NCI-H2029 (cell line): ENCODE data around the gene MNX1.

Experiments
- DNase-seq: peaks from one replicate; lab custom pipeline; 2025; lab: John Stamatoyannopoulos, UW

Gene MNX1

DNA sequence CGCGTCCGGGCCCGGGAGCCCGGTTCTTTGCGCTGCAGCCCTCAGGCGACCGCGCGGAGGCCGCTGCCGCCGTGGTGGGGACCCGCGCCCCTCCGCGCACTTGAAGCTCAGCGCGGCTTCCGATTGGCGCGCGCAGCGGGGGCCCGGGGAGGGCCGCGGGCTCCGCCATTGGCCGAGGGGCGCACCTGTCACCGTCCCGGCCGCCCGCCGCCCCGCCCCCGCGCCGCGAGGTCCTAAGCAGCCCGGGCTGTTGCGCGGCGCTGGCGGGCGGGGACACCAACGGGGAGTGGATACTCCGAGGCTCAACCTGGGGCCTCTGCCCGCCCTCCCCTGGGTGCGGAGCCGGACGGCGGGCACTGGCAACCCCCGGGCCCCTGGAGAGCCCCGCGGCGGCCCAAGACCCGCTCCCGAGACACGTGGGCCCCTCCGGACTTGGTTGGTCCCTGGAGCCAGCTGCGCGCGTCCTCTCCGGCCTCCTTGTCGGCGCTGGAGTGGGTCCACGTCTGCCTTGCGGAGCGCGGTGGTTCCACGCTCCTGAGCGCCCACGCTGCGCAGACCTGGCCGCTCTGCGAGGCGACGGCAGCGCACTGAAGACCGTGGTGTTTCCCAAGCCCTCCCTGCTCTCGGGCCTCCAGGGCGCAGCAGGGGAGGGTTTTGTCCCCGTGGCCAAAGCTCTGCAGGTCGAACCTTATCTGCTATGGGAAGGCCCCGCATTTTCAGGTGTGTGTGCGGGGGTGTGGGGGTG is at the start of gene MNX1:
Gene MNX1 (minus strand): TSS at position 76 of the 745 bp plus-strand sequence. CDS start 313 bp downstream, outside the sequence.
- peak; percentile 87 for DNase-seq

DNA sequence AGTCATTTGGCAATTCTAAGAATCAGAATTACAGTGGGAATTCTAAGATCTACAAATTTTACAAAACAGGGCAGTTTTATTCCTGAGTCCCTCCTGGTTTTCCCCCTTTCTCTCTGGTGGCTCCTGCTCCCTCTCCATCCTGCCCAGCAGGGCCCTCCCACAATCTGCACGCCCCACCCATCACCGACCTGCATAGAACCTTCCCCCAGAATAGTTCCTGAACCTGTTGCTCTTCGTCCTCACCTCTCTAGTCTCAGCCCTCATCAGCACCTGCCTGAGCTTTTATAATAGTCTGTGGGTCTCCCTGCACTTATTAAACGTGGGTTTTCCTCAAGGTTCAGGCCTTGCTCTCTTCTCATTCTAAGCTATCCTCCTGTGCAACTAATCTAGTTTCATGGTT is 49.1 kb upstream of the MNX1 start:
- DNase-seq = no peak

DNA sequence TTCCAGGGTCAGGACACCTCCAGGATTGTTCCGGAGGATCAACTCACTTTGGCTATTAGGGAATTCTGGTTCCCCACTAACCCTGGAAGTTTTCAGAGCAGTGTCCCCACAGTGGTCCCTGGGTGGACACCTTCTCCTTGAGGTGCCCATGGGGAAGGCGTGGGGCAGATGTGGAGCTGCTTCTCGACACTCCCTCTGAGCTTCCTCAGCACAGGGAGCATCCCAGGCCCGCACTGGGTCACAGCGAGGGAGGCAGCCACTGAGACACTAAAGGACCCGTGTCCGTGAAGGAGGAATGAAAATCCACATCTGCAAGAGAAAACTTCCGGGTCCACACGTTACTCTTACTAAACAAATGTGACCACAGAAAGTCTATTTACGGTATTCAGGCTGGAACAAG is 48.2 kb upstream of the MNX1 start:
- DNase-seq = no peak

DNA sequence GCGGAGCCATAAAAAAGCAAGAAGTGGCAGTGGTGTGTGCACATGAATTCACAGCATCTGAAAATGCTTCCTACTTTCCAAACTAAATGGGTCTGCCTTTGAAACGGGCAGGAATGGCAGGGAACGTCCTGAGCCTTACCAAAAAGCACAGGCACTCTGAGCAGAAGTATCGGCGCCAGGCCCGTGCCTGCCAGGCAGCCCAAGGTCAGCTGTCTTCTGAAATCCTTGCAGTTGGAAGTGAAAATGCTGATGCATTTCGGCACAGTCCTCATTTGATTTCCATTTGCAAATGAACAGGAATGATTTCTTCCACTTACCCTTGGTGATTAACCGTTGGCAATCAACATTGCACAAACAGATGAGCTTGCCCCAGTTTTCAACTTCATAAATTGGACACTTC is 47.6 kb upstream of the MNX1 start:
- no peak for DNase-seq

DNA sequence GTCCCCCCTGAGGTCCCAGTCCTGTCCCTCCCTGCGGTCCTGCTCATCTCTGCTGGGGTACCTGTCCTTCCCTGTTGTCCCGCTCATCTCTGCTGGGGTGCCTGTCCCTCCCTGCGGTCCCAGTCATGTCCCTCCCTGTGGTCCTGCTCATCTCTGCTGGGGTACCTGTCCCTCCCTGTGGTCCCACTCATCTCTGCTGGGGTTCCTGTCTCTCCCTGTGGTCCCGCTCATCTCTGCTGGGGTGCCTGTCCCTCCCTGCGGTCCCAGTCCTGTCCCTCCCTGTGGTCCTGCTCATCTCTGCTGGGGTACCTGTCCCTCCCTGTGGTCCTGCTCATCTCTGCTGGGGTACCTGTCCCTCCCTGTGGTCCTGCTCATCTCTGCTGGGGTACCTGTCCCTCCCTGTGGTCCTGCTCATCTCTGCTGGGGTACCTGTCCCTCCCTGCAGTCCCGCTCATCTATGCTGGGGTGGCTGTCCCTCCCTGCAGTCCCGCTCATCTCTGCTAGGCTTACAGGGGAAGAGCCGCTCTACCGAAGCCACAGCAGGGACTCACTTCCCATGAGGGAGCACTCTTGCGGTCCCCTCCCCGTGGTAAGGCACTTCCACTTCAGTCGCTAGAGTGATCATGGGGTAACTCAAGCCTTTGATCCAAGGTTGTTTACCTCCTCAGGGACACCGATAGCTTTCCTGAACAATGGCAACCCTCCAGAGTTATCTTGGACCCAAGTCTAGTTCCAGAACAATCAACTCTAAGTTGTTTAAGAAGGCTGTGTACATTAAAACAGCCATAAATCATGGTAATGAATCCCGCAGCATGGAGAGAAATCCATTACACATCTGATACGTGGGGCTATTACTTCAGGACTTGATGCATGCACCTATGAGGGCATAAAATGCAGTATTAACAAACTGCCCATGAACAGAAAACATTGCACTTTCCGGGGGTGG is 46.8 kb upstream of the MNX1 start:
- DNase-seq = no peak

DNA sequence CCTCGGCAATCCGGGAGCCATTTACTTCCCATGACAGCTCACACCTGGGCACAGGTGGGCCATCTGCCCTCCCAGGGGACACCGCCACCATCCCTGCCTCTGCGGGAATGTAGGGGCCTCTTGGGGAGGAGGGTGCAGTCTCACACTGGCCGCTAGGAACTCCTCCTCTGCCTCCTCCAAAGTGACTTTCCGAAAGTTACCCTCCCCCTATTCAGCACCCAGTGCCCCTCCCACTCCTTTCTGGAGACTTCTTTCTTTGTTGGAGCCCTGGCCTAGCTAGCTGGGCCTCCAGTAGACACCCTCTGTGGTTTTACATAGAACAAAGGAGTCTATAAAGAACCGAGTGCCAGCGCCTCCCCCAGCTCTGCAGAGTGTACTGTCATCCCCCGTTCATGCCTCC is 45.8 kb upstream of the MNX1 start:
- DNase-seq = no peak

DNA sequence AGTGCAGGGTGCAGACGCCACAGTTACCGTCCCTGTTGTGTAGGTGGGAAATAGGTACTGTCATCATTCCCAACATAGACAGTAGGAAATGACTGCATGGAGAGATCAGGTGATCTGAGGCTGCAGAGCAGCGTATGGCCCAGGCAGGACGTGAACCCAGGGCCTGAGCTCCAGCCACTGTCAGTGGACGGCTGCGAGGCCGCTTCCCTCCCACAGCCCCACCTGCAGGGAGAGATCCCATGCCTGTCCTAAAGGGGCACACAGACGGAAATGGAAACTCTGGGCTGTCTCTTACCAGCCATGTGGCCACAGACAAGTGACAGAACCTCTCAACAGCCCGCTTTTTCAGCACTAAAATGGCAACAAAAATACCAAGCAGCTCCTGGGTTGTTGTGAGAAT is 44.5 kb upstream of the MNX1 start:
- no peak for DNase-seq

DNA sequence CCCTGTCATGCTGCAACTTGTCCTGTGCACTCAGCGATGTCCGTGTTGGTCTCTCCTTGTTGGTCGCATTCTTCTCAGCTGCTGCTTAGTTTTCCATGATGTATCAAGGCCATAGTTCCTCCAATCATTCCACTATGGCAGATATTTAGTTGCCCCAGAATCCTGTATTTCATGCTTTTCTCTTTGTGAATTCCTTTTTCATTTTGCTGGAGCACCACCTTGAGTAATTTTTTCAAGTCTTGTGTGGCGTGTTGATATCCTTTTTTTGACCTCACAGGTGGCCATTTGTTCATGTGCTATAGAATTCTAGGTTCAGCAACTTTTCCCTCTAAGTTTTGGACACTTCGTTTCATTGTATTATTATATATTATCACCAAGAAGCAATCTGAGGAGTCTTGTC is 42.7 kb upstream of the MNX1 start:
- DNase-seq = no peak

DNA sequence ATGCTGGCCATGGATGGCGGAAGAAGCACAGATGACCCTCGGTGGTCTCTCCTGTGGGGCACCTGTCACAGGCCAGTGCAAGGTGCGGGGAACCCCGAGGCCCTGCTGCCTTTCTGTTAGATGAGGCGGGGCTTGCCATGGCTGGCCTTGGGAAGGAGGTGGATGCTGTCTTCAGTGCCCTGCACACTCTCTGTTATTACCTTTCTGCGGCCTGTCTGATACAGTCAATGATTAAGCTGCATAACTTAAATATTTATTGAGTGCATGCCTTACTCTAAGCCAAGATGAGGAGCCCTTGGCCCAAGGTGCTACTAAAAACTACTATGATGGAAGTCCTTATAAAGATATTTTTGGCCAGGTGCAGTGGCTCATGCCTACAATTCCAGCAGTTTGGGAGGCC is 36.7 kb upstream of the MNX1 start:
- no peak for DNase-seq

DNA sequence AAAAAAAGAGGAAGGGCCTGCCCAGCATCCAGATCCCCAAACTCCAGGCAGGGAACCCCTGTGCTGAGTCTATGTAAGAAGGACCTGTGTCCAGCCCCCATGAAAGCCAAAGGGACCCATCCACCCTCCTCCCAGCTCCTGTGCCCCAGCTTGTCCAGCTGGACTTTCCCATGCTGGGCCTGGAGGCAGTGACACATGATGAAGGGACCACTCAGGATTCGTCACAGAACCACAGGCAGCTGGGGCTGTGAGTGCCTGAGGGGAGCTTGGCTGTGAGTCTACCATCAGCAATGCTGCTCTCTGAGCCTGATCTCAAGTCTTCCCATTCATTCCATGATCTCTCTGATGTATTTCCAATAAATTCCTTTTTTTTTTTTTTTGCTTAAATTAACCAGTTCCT is 36.2 kb upstream of the MNX1 start:
- no peak for DNase-seq

DNA sequence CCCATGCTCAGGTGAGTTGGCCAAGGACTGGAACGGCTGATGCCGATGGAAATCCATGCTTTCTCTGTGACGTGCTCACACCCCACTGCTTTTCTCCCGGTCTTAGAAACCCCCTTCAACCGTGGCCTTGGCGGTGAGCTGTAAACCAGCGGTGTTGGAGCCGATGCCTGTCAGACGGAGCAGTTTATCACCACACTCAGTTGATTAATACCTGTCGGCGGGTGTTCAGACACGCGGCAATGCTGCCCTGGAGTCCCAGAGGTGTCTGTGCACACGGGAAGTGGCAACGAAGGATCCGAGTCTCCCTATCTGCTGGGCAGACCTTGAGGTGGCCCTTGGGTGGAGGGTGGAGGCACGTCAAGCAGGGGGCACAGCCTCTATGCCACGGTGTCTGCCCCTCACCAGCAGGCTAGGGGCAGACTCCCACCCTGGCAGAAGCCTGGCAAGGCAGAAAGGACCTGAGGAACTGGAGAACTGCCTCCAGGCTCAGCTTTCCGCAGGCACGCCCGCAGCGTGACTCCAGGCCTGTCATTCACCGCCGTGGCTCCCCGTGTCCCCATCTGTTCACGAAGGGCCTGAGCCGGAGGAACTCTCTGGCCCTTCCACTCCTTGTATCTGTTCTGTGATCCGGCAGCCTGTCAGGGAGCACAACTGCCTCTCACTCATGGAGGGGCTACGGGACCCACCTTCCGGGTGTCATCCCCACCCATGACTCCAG is 34.6 kb upstream of the MNX1 start:
- no peak for DNase-seq

DNA sequence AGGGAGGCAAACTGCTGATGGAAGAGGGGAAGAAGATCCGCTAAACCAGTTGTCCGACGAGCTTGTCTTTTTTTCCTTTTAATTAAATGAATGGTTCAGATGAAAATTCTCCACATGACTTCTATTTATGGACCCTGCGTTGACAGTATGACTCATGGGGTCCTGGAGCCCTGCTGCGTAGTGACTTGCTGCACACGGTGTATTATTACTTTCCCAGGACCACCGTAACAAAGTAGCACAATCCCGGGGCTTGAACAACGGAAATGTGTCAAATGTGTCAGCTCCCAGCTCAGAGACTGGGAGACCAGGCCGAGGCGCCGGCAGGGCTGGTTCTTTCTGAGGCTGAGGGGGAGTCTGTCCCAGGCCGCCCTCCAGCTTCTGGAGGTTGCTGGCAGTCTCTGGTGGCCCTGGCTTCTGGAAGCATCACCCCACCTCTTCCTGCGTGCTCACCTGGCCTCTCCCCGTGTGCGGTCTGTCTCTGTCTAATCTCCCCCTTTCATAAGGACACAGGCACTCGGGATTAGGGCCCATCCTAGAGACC is 33.8 kb upstream of the MNX1 start:
- DNase-seq = no peak

DNA sequence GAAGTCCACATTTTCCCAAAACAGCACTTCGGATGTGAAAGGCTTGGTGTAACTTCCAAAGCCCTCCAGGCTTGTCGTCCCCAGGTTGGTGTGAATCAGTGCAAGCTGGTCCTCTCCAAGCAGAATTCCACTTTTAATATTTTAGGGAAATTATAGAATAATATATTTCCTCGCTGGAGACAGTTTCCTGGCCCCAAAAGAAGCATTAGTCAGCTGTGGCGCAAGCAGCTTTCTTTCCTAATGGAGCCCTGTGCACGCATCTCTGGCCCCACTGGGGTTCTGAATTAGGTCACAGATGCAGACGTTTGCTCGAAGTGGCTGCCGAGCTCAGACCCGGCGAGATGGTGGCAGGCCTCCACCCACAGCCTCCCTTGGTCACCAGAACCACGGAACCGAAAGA is 33.3 kb upstream of the MNX1 start:
- DNase-seq = no peak

DNA sequence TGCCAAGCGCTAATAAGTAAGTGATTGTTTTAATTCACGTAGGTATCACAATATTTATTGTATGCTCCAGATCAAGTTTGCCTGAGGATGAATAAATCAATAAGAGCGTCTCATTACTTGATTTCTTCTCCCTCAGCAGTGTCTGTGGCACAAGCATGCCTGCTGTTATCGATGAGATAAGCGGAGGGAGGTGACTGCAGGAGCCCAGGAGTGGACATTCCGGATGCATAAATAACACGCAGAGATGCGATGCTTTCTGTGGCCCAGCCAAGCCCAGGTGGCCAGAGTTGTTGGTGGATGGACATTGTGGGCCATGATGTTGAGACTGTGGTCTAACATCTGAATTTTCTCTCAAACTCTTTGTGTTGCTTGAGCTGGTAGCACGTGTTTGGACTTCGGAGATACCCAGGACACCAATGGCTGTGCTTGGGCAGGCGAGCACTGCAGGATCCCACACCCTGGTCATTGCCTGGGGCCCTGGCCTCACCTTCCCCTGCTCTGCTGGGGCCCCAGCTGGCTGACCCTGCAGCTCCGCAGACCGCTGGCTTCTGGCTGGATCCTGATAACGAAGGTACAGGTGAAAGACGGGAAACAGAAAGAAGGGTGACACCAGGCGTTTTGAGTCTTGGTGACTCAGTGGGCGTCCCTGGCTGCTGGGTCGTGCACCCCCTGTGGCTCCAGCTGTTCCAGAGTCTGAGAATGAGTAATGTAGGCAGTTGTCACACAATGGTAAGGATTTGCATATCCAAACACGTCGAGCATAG is 31.2 kb upstream of the MNX1 start:
- DNase-seq = no peak

DNA sequence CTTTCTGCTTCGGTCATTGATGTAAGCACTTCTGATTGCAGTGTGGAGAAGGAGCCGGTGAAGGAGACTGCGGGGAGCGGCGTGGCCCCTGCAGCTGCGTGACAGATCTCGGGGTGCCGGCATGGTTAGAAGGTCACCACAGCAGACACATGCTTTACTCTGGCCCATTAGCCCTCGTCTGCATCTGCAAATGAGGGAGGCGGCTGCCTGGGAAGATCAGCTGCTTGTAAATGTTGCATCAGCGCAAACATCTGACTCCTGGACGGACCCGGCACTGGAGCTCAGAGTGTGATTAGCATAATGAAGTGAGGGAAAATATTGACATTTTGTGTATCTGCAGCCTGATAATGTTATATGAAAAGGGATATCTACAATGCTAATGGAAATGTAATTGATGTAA is 30.5 kb upstream of the MNX1 start:
- DNase-seq = no peak

DNA sequence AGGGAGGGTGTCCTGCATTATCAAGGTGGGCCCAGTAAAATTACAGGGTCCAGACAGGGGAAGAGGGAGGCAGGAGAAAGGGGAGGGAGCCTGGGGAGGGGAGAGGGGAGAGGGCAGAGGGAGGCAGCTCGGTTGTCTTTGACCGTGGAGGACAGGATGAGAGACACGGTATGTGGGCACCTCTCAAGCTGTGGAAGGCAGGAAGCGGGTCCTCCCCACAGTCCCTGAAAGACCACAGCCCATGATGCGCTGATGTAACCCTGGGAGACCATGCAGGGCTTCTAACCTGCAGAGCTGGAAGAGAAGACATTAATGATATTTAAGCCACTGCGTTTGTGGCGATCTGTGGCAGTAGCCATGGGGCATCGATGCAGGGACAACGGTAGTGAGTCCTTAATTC is 27.2 kb upstream of the MNX1 start:
- no peak for DNase-seq

DNA sequence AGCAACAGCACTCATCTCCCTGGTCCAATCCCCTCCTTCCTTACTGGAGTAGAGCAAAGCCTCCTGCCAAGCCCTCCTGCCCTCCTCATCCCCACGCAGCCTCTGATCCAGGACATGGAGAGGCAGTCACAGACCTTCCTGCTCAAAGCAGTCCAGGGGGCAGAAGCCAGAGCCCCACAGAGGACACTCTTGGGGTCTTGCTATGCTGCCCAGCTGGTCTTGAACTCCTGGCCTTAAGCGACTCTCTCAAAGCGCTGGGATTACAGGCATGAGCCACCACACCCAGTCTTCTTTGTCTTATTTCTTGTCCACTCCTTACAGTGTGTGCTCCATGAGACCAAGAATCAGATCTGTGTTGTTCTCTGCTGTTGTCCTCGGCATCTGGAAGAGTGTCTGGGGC is 26.6 kb upstream of the MNX1 start:
- DNase-seq = no peak

DNA sequence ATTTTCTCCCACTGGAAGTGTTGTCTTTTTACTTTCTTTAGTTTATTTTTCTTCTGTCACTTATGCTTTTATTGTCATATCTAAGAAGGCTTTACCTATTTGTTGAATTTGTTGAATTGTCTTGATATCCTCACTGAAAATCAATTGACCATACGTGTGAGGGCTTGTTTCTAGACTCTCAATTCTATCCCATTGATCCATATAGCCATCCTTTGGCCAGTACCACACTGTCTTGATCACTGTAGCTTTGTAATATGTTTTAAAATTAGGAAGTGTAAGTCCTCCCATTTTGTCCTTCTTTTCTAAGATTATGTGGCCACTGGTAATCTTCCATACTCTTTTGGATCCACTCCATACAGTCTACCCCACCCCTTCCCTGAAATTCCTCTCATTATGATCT is 25.5 kb upstream of the MNX1 start:
- no peak for DNase-seq

DNA sequence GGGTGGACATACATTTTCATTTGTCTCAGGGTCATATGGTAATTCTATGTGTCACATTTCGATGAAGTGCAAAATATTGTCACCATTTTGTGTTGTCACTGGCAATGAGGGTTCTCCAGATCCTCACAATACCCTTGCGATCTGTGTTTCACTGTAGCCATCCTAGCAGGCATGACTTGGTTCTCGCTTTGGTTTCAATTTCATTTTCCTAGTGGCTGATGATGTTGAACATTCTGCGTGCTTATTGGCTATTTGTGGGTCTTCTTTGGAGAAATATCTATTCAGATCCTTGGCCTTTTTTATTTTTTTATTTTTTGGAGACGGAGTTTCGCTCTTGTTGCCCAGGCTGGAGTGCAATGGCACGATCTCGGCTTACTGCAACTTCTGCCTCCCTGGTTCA is 24.8 kb upstream of the MNX1 start:
- no peak for DNase-seq

DNA sequence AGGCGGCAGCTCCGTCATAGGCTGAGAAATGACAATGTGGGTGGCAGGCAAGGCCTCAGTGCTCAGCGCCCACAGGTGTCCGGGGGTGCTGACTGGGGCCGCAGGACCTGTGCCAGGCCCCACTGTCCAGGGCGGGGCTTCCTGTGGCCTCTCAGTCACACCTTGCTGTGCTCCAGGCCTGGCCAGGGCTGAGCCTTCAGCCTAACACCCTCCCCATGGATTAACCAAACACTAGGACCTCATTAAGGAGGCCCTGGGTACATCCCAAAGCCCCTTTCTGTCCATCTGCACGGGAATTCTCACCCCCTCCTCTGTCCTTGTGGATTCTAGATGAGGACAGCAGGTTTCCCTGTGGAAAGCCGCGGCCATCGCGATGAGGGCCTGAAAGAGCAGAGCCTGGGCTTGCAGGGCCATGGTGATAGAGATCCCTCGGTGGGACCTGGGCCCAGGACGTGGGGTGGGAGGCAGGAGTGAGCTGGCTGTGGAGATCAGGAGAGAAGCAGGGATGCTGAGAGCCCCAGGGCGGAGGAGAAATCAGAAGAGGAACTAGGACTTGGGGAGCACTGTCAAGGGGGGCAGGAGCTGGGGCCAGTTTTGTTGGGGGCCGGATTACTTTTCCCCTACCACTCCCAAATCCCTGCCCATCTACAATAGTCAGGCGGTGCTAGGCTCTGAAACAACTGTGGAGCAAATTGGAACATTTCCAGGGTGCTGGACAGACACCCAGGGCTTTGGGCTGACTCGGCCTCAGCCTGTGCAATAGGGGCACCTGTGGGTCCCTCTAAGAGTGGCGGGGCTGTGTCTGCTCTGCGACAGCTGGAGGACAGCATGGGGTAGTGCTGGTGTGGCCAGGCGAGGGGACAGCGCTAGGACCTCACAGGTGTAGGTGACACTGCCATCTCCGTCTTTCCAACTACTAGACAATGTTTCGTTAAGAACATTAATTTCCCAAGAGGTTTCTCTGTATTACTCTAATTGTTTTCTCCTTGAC is 23.3 kb upstream of the MNX1 start:
- no peak for DNase-seq
